B cell (primary cell): Measurements from ENCODE around the gene ZFP36L1.

ENCODE experiments used
- CTCF ChIP-seq: fragments of 200-600 bp; IDR thresholded peaks from one replicate; pipeline ENCODE4 v1.8.0; 2022; ENCODE audit warnings: antibody characterized with exemption, mild to moderate bottlenecking
- EZH2 ChIP-seq: IDR thresholded peaks from 2 replicates; pipeline ENCODE4 v1.6.1; 2012; ENCODE audit warnings: borderline replicate concordance, low read depth, mild to moderate bottlenecking, moderate library complexity, low read length; ENCODE audit not compliant: insufficient read depth, poor library complexity, severe bottlenecking

DNA sequence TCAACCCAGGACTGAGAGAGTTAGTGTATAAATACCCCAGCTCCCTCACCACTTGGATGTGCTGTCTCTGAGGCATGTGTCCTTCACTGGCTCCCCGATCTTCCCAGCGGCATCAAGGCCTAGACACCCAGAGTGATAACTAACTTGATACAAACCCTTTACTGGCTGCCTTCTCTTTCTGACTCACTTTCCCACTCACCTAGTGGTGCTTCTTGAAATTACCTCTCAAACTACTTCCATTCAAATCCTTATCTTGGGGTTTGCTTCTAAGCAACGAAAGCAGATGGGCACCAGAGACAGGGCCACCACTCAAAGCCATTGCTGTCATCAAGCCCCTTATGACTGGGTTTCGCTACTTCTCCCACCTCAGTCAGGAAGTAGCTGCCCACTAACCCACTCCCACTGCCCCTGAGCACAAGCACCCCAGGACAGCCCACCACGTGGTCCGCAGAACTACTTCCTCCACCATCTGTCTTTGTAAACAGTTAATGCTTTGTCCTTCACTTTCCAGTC is 17.2 kb downstream of the ZFP36L1 start:
- no peak for TF ChIP-seq EZH2
- no peak for TF ChIP-seq CTCF
